Suprapubic skin (tissue), 4 donors: ENCODE data around the gene GATAD2A. TPM values are rescaled to one million over a fixed set of nuclear protein-coding genes. Genes with fewer than 3 reads are reported as not detected.

Experiments
- DNase-seq, 2 donors: peaks; one replicate each; pipeline ENCODE4 v3.0.0-alpha.2; 2019; ENCODE audit warnings: low spot score in 2 of 2
- H3K27ac ChIP-seq: fragments of 200-600 bp; sonication (generic); one replicate; pipeline ENCODE4 v1.5.1; 2019
- H3K27me3 ChIP-seq: fragments of 200-600 bp; sonication (generic); one replicate; pipeline ENCODE4 v1.5.1; 2019
- H3K36me3 ChIP-seq: fragments of 200-600 bp; sonication (generic); one replicate; pipeline ENCODE4 v1.5.1; 2019
- H3K4me1 ChIP-seq: fragments of 200-600 bp; sonication (generic); one replicate; pipeline ENCODE4 v1.5.1; 2019
- H3K4me3 ChIP-seq: fragments of 200-600 bp; sonication (generic); one replicate; pipeline ENCODE4 v1.5.1; 2019; ENCODE audit warnings: mild to moderate bottlenecking
- H3K9me3 ChIP-seq: fragments of 200-600 bp; sonication (generic); one replicate; pipeline ENCODE4 v1.5.1; 2019
- CTCF ChIP-seq, 2 donors: fragments of 200-600 bp in 1 of 2; fragments of 450-650 bp in 1 of 2; sonication (generic) in 1 of 2; IDR thresholded peaks; one replicate each; pipeline ENCODE4 v1.5.1; 2016 to 2019; ENCODE audit warnings: antibody characterized with exemption in 2 of 2, mild to moderate bottlenecking in 1 of 2, moderate library complexity in 1 of 2
- EP300 ChIP-seq: sonication (generic); formaldehyde crosslinking; IDR thresholded peaks from one replicate; pipeline ENCODE4 v1.6.1; 2017; ENCODE audit warnings: antibody characterized with exemption
- POLR2A ChIP-seq, 2 donors: fragments of 450-650 bp; IDR thresholded peaks; one replicate each; pipeline ENCODE4 v1.6.1; 2017; ENCODE audit warnings: antibody characterized with exemption in 2 of 2, mild to moderate bottlenecking in 2 of 2, moderate library complexity in 2 of 2
- POLR2AphosphoS5 ChIP-seq, 3 donors: sonication (generic); formaldehyde crosslinking; IDR thresholded peaks; one replicate each; pipeline ENCODE4 v1.6.1; 2017; ENCODE audit warnings: antibody characterized with exemption in 3 of 3
- WGBS: methylation state at CpG from one replicate; pipeline ENCODE4 v1.1.5; 2018; 5-methylcytosine and 5-hydroxymethylcytosine counted together
- total RNA-seq, 4 donors: library from RNA; depleted of rRNA; stranded (reverse); fragments of >200 nt; gene quantifications; one replicate each; pipeline ENCODE4 v1.1.0, GENCODE V29; 2016

GATAD2A gene
- total RNA-seq, 4 donors from 2014 or later, result 83.1 to 88.8 (median 86.4) TPM

- TF ChIP-seq POLR2A (IDR thresholded peaks at IDR 0.05), result no peak
- no peak for TF ChIP-seq EP300
- TF ChIP-seq POLR2AphosphoS5 (IDR thresholded peaks at IDR 0.05), result no peak
- no peak for TF ChIP-seq CTCF (IDR thresholded peaks at IDR 0.05)
- Histone ChIP-seq H3K27ac (no peak overlapping the region), H3K27me3 (no peaks in the 10 kb centered on the region), H3K4me1 (peaks cover 7% of the 10 kb centered on the region), H3K4me3 (no peak overlapping the region), H3K9me3 (no peaks in the 10 kb centered on the region), H3K36me3 (peaks cover 37% of the 10 kb centered on the region)
- DNase-seq, result no peak
- 49% methylated on average over 9 of the region's 9 CpGs for WGBS
Observed at GRCh38 chr19:19530423-19530804, 124.9 kb downstream of the GATAD2A start.

GRCh38 chr19:19530889-19531288 lies 125.4 kb downstream of the GATAD2A start:
- no peak for DNase-seq
- Histone ChIP-seq H3K4me1 (peaks cover 7% of the 10 kb centered on the region), H3K9me3 (no peaks in the 10 kb centered on the region), H3K4me3 (no peak overlapping the region), H3K36me3 (peaks cover 33% of the 10 kb centered on the region), H3K27me3 (no peaks in the 10 kb centered on the region), H3K27ac (no peak overlapping the region)
- WGBS, result 70% methylated on average over 4 of the region's 4 CpGs
- TF ChIP-seq POLR2A (IDR thresholded peaks at IDR 0.05) (no peak), CTCF (IDR thresholded peaks at IDR 0.05) (no peak), POLR2AphosphoS5 (IDR thresholded peaks at IDR 0.05) (no peak)

- Histone ChIP-seq H3K4me1 (peaks cover 7% of the 10 kb centered on the region), H3K9me3 (no peaks in the 10 kb centered on the region), H3K27me3 (no peaks in the 10 kb centered on the region), H3K4me3 (no peak overlapping the region), H3K27ac (no peak overlapping the region), H3K36me3 (peaks cover 20% of the 10 kb centered on the region)
- TF ChIP-seq POLR2A (IDR thresholded peaks at IDR 0.05) (no peak), POLR2AphosphoS5 (IDR thresholded peaks at IDR 0.05) (no peak), CTCF (IDR thresholded peaks at IDR 0.05) (peak; percentile 81 to 95)
- peak; percentile 85 to 94 for DNase-seq
- 17% methylated on average over 37 of the region's 48 CpGs for WGBS
Observed at GRCh38 chr19:19531951-19532805, 126.7 kb downstream of the GATAD2A start.

- no peak overlapping the region for H3K4me3 ChIP-seq
- TF ChIP-seq EP300, result no peak
- no peak for TF ChIP-seq CTCF (IDR thresholded peaks at IDR 0.05)
- TF ChIP-seq POLR2AphosphoS5 (IDR thresholded peaks at IDR 0.05), result no peak
- 70% methylated on average over 11 of the region's 14 CpGs for WGBS
- peak in 1 of 2 donors; percentile 55 for DNase-seq
- H3K27me3 ChIP-seq, result no peaks in the 10 kb centered on the region
- peaks cover 15% of the 10 kb centered on the region for H3K4me1 ChIP-seq
- no peaks in the 10 kb centered on the region for H3K9me3 ChIP-seq
- H3K36me3 ChIP-seq, result peaks cover 11% of the 10 kb centered on the region
- H3K27ac ChIP-seq, result no peak overlapping the region
Observed at GRCh38 chr19:19532806-19533701, 127.6 kb downstream of the GATAD2A start.

- peak in 1 of 2 donors; percentile 57 for DNase-seq
- Histone ChIP-seq H3K27ac (no peak overlapping the region), H3K4me3 (no peak overlapping the region), H3K9me3 (no peaks in the 10 kb centered on the region), H3K36me3 (peaks cover 4% of the 10 kb centered on the region), H3K4me1 (peaks cover 23% of the 10 kb centered on the region), H3K27me3 (no peaks in the 10 kb centered on the region)
- TF ChIP-seq POLR2A (IDR thresholded peaks at IDR 0.05) (no peak), POLR2AphosphoS5 (IDR thresholded peaks at IDR 0.05) (no peak), CTCF (IDR thresholded peaks at IDR 0.05) (no peak), EP300 (no peak)
- WGBS, result 67% methylated on average over 6 of the region's 6 CpGs
Observed at GRCh38 chr19:19533841-19534240, 128.4 kb downstream of the GATAD2A start.
